GM21390 (cell line): ENCODE results near the gene AK2.
"Not testable (repeated sequence)": the region's sequence is repeated elsewhere in the genome, so short reads cannot be mapped to it uniquely, and the experiment has no call there.

Experiments
- ATAC-seq: cut with Tn5 transposase; IDR thresholded peaks from one replicate; pipeline ENCODE4 v1.9.1; 2021; ENCODE audit not compliant: unreplicated experiment

AK2 gene

GRCh38 chr1:33025180-33025569, 11.5 kb downstream of the AK2 start:
- ATAC-seq = no peak

DNA sequence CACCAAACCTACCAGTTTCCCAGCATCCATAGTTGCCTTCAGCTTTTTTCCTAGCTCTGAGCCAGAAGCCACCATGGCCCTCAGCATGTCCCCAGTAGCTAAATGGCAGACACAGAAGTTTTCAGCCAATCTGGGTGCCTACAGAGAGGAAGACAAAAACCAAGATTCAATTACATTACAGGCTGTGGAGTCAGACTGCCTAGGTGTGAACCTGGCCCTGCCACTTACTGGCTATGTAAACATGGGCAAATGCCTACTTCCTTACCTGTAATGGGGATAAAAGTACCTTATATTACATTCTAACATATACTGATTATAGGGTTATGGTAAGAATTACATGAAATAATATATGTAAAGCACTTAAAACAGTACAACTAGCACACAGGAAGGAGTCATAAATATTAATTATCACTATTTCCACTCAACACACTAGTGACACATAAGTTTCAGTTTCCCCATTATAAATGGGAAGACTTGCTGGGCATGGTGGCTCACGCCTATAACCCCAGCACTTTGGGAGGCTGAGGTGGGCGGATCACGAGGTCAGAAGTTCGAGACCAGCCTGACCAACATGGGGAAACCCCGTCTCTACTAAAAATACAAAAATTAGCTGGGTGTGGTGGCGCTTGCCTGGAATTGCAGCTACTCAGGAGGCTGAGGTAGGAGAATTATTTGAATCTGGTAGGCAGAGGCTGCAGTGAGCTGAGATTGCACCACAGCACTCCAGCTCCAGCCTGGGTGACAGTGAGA, 12.1 kb downstream of the AK2 start:
- not testable (repeated sequence) for ATAC-seq

- no peak for ATAC-seq
Observed at GRCh38 chr1:33022650-33023200, 14.0 kb downstream of the AK2 start.

DNA sequence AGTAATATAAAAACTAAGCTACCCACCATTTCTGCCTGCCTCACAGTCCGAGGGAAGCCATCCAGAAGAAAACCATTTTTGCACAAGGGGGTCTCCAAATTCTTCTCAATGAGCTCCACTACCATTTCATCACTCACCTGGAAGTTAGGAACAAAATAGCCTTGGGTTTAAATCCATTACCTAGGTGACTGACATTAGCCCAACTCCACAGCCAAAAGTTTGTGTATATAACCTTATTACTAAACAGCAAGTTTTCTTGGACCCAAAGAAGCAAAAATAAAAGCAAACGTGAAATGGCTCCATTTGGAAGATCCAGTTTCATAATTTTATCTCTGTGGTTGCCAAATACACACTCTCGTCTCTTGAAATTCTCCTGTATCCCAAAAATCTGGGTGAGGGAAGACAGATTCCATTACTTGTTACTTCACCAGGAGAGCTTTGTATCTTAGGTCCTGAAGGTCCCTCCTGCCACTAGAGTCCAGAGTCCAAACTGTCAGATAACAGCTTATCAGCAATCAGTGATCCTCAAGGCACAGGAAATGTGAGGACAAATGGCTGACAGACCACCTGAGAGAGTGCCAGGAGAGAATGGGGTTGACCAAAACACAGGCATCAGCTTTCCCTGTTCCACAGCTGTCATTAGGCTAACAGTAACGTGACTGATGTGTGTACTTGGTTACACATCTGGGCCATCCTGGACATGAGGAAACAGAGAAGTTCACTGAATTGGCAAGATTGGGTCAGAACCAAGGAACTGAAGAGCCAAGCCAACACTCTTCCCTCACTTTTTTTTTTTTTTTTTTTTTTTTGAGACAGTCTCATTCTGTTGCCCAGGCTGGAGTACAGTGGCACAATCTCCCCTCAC, 14.9 kb downstream of the AK2 start:
- no peak for ATAC-seq

DNA sequence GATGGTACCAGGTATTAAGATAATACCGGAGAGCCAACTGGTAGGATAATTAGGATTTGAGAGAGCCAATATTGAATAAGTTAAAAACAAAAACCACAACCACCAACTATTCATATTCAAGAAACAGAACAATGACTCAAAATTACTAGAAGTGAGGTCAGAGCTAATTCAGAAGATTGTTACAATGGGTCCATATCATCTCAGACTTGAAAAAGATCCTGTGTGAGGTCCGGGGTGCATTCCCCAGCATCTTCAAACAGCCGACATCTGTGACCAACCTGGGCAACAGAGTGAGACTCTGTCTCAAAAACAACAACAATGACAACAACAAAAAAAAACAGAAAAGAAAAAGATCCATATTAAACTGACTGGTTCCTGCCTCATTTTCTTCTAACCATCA, 18.6 kb downstream of the AK2 start:
- ATAC-seq = no peak

DNA sequence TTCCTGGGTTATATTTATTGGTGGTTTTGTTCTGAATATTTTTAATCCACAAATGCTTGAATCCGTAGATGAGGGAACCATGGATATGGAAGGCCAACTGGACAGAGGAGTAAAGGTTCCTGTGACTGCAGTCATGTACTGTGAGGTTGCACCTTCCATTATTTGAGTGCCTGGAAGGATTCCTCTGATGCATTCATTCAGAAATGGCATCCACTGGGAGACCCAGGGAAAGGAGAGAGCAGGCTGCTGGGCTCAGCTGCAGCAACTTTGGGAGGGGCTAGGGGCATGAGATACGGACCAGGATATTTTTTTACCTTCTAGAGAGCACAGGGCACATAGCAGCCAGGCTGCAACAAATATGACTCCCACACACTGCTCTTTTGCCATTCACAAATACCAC, 19.5 kb downstream of the AK2 start:
- ATAC-seq = no peak

DNA sequence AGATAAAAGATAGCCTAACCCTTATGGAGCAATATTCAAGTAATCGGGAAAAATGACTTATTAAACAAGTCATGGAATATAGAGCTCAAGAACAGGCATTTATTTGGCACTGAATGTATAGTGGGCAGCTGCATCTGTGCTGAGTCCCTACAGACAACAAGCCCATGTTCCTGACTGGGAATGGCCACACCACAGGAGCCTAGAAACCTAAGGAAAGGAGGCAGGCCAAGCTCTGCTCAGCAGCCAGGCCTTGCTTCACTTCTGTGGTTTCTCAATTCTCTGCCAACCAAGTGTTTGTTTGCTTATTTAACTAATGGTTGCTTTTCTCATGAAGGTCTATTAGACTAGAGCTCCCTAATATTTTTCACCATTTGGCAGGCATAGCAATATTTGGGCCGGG, 21.5 kb downstream of the AK2 start:
- ATAC-seq = no peak

DNA sequence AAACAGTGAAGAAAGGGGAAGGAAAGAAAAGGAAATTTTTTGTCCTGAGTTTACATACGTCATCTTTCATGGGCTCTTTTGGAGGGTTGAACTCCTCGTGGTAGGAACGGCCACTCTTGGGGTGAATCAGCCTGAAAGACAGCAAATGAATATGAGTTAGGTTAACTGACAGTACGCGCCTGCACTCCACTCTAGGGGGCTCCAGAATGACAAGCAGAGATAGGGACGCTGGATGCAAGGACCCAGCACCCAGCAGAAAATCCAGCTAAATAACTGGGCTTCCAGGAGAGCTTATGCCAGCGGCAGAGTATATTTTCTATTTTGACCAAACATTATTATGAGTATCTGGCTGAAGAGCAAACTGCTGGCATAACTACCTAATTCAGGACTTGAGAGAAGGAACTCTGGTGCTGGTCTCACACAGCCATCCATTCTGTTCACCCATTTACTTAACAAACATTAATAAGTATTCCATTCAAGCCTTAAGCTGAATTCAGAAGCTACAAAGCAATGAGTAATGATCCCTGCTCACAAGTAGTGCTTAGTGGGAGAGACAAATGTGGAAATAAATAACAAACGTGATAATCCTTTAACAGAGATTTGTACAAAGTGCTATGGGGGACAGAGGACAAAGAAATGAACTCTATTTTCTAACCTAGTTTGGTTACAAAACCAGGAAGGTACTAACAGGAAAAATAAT, 22.1 kb downstream of the AK2 start:
- no peak for ATAC-seq

- no peak for ATAC-seq
Observed at GRCh38 chr1:33013791-33014190, 22.9 kb downstream of the AK2 start.

DNA sequence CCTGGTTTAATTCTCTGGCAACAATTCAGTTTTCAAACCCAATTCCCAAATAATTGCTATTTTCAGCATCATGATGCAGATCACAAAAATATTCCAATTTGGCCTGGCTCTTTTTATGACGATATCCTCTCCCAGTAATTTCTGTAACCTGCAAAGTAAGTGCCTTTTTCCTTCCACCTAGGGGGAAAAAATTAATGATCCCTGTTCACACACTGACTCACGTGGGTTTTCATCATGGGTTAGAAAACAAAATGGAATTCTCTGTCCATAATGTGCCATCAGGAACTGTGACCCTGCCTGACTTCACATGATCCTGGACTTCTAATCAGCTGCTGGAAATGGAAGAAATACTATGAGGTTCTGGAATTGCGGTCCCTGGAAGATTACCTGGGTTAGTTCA, 24.5 kb downstream of the AK2 start:
- ATAC-seq = no peak

DNA sequence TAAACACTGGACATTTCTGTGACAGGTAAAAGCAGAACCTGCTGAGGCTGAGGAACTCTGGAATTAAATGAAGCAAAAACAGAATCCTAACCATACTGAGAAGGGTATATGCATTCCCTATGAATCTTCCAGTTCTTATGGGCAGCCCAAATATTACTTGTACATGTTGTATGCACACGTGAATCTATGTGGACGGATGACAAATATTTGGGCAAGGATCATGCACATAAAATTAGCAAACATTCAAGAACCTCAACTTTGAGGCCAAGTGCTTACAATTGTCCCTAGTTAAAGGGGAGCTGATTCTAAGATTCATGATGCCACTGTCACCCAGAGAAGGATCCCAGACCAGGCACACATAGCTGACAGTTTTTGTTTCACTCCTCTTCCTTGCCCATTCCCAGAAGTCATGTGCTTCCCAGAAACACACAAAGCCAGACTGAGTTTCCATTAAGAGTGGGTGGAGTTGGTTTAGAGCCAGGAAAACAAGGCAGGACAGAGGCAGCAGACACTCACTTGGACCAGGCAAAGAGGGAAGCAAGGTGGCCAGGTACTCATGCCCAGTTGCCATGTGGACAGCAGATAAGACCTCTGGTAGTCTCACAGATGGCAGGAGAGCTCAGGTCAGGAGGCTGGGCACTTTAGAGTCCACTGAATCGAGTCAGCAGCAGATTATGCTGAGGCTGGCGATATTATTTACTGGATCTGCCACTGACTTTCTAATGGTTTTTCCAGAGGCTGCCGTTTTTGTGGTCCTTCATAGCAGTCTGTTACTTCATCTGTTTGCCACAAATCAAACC, 25.6 kb downstream of the AK2 start:
- no peak for ATAC-seq

DNA sequence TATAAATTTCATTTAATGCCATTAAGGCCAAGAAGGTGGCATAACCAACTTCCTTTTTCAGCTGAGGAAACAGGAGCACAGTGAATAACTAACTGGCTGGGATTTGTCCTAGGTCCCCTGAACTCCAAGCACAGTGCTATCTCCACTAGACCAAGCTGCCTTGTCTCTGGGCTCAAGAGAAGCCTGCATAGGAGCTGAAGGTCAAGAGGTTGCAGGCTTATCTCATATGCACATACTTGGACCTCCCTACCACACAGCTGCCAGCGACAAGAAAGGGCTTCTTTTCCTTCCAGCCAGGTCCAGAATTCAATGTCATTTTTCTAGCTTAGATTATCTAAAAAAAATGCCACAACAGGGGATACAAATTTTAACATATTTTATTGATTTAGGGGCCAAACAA, 27.1 kb downstream of the AK2 start:
- no peak for ATAC-seq

DNA sequence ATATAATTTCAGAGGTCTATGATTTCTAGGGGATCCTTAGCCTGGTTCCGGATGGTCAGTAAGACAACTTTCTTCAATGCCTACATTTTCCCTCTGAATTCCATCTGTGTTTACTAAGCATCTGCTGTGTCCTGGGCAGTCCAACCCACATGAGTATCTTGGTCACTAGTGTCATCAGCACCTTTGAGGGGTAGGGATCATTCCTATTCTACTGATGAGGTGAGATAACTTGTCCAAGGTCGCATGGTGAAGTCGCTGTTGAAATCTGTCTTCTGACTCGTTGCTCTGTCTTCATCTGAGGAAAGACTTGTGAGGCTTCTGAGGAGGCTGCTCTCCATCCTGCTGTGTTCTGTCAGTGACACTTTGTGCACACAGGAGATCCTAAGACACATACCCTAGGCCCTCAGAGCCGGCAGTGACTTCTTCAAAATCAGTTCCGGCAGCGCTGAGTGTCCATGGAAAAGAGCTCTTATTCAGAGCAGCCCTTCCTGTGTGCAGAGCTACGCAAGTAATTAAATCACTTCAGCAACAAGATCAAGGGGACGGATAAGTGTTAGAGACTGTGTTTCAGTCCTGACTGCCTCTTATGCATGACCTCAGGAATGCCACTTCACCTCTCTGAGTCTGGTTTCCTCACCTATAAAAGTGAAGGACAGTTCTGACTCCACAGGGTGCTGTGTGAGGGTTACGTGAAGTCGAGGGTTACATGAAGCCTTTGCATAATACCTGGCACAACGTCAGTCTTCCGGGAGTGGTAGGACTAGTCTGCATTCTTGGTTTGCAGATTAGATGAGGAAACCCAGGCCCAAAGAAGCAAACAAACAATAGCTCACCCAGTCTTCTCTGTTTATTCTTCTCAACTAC, 28.4 kb downstream of the AK2 start:
- ATAC-seq = no peak

GRCh38 chr1:33007190-33008050, 29.3 kb downstream of the AK2 start:
- no peak for ATAC-seq

- no peak for ATAC-seq
Observed at GRCh38 chr1:33005838-33006421, 30.8 kb downstream of the AK2 start.

- ATAC-seq = no peak
Observed at GRCh38 chr1:33005117-33005837, 31.4 kb downstream of the AK2 start.

- no peak for ATAC-seq
Observed at GRCh38 chr1:33004613-33005012, 32.1 kb downstream of the AK2 start.

GRCh38 chr1:33003657-33004056, 33.0 kb downstream of the AK2 start:
- ATAC-seq = no peak
